Medulla oblongata (tissue), 1 donor: ENCODE results near the gene CFAP157.

Source experiments
- DNase-seq: peaks from one replicate; pipeline ENCODE4 v3.0.0-alpha.2; 2015; ENCODE audit errors: extremely low spot score

Gene CFAP157

DNA sequence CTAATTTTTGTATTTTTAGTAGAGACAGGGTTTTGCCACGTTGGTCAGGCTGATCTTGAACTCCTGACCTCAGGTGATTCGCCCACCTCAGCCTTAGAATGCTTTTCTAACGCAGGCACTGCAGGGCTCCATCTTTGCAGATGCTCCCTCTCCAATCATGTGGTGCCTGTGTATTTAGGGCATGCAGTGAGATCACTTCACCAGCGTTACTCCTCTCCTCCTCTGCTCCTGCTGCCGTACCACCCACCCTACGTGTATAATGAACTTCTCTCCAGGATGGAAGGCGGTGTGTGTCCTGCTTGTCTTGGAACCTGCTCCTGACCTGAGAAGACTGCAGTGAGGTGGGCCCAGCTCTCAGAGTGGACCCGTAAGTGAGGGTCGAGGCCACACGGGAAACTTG lies 13.6 kb upstream of the CFAP157 start:
- no peak for DNase-seq

DNA sequence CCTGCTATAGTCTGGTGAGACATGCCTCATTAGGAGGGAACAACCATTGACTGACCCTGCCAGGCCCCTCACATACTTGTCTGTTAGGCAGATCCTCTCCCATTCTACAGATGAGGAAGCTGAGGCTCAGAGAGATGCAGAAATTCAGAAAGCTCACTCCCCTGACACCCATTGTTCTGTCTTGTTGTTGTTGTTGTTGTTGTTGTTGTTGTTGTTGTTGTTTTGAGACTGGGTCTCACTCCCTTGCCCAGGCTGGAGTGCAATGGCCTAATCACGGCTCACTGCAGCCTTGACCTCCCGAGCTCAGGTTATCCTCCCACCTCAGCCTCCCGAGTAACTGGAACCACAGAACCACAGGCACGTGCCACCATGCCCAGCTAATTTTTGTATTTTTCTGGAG lies 13.1 kb upstream of the CFAP157 start:
- DNase-seq, result no peak

DNA sequence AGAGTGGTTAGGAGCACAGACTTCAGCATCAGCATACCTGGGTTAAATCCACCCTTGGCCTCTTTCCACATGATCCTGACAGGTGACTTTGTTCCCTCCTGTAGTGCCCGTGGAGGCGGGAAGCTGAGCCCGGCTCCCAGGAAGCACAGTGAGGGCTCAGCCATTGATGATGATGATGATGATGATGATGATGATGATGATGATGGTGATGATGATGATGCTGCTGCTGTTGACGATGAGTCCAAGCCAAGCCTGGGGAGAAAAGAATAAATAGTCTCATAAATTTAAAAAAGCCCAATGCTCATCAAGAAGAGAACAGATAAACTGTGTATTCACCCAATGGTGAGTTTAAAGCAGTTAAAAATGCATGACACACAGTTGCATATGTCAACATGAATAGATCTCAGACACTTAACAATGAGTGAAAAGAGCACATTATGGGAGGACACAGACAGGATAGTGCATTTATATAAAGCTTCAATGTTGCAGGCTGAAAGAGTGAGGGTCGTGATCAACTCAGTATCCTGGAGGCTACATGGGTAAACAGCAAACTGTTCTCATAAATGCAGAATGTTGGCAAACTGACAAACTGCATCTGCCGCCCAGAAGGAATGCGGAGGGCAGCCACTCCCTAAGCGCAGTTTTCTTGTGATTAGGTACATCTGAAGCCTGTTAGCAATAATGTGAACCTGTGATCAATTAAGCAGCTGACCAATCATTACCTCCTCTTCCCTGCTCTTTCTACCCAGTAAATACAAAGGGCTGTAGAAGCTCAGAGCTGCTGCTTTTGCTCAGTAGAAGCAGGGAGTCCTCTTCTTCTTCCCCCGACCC lies 11.7 kb upstream of the CFAP157 start:
- DNase-seq, result no peak

DNA sequence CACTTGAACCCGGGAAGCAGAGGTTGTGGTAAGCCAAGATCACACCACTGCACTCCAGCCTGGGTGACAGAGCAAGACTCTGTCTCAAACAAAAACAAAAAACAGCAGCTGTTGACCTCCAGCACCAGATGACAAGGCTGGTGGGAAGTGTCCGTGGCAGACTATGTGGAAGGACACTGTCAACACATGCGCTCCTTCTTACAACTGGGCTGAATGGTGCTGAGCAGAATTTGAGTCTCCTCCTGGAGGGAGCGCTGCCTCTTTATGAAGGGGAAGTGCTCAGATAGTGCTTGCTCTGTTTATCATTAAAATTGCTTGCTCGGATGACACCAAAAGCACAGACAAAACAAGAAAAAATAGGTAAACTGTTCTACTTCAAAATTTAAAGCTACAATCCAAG lies 9.2 kb upstream of the CFAP157 start:
- no peak for DNase-seq

DNA sequence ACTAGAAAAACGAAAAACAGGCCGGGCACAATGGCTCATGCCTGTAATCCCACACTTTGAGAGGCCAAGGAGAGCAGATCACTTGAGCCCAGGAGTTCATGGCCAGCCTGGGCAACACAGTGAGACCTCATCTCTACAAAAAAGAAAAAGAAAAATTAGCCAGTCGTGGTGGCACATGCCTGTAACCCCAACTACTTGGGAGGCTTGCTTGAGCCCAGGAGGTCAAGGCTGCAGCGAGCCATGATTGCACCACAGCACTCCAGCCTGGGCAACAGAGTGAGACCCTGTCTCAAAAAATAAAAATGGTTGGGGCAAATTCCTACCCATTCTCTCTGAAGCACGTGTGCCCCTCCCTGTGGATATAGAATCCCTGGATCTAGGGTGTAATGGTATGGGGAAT lies 8.4 kb upstream of the CFAP157 start:
- DNase-seq, result no peak

DNA sequence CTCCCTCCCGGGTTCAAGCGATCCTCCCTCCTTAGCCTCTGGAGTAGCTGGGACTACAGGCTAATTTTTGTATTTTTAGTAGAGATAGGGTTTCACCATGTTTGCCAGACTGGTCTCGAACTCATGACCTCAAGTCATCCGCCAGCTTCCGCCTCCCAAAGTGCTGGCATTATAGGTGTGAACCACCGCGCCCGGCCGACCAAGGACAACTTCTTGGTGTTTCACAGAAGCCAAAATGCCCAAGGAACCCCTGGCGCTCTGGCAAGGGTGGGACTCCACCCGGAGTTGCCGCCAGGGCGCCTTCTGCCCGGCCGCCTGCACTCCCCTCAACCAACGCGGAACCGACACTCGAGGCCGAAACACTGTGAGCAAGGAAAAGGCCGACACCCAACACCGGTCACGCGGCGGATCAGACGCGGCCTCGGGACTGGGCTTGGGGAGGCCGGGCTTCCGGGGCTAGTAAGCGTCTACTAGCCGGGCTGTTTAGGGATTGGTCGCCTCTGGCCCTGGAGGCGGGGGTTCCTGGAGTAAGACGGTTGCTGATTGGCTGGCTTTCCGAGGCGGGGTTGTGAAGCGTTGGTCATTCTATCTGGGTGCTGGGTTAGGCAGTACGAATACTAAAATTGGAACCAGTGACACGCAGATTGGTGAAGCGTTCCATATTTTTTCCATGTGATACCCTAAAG lies 7.7 kb upstream of the CFAP157 start:
- DNase-seq, result peak; percentile 99

DNA sequence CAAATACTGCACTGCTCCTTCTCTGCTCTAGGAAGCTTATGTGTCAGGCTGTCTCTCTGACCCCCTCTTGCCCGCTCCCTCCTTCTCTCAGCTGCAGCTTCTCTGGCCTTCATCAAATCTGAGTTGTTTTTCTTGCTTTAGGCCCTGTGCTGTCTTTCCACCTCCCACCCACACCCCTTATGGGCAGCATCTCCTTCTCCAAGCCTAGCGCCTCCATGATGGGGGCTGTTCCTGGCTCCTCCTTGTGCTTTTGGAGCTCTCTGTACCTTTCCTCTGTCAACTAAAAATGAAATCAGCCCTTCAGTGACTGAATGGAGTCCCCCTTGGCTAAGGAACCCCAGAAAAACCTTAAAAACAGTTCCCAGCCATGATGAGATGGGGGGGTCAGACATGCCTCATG lies 6.6 kb upstream of the CFAP157 start:
- no peak for DNase-seq

DNA sequence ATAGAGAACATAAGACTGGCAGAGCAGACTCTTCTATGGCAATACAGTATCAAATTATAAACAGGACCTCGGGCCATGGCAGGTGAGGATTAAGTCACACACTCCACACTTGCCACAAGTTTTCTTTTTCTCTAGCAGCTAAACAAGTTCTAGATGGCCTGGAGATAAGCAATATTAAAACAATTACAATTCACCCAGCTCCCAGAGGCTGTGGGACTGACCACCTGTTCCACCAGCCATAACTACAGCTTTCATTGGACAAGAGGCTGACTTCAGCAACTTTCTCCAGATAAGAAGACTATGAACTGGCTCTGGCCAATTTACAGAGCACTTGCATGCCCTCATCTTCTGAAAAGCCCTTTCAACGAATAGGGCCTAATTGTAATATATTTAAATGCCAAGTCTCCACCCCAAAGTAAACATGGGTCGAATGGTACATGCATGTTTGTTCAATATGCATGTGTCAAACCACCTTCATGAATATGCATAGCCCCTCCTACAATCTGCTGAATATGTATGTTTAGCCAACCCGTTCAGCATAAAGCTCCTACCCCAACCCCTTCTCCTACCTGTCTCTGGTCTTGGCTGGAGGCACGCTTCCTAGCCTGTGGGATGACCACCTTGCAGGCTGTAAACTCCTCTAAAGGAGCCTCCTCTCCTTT lies 6.1 kb upstream of the CFAP157 start:
- no peak for DNase-seq

DNA sequence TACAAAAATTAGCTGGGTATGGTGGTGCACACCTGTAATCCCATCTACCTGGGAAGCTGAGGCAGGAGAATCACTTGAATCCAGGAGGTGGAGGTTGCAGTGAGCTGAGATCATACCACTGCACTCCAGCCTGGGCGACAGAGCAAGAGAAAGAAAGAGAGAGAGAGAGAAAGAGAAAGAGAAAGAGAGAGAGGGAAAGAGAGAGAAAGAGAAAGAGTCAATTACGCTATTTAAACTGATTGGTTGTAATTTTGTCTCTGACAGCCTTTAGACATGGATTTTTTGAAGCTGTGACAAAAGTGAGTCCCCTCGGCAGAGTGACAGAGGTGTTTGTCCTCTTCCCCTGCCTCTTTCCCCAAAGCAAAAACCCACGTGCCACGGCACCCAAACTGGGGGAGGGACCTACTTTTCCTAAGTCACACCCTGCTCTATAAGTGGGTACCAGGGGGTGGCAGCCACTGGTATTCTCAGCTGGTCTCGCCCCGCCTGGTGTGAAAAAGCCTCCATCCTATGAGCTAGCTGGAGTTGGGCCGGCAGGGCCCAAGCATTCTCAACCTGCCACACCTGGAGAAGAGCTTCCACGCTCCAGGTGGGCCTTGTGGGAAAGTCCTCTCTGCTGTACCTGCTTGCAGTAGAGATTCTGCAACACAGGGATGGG lies 3.4 kb upstream of the CFAP157 start:
- no peak for DNase-seq

DNA sequence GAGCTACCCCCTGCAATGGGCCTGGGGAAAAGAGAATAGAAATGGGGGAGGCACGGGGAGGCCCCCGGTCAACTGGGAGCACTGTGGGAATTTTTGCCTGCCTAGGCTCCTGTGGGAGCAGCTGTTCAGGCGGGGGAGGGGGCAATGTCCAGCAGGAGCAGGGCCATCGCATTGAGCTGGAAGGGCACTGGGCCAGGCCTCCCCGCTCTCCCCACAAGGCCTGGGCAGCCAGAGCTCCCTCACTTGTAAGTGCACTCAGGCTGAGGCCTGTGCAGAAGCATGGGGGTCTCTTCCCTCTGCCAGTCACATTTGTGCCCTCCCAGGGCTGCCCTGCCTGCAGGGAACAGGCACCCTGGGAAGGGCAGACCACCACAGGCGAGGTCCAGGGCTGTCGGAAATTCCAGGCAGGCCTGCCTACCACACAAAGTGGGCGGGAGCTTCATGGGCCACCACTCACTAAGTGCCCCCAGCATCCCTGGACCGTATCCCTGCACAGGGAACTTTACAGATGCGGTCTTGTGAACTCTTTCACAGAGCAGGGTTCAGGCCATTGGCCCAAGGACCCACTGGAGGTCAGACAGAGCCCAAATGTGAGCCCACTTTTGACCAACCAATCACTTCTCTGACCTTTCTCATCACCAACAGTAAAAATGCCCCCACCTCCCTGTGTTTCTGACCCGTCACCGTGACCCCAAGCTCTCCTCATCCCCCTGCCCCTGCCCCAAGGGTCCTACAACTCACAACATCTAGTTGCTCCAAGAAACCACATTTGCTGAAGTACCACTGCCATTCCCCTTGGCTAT lies 1.0 kb upstream of the CFAP157 start:
- DNase-seq, result no peak

DNA sequence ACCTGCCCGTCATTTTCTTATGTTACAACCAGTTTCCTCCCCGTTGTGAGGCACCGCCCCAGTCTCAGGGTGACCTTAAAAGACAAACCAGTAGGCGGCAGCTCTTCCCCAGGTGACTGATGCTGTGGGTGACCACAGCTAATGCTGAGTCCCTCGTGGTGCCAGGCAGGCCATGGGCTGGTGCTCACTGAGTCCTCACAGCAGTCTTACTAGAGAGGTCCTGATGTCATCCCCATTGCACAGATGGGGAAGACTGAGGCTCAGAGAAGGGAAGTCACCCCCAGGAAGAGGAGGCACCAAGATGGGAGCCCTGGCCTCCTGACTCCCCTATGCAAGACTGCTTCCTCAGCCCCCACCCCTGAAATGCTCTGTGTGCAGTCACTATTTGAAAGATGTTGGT lies 978 bp downstream of the CFAP157 start:
- DNase-seq, result no peak

DNA sequence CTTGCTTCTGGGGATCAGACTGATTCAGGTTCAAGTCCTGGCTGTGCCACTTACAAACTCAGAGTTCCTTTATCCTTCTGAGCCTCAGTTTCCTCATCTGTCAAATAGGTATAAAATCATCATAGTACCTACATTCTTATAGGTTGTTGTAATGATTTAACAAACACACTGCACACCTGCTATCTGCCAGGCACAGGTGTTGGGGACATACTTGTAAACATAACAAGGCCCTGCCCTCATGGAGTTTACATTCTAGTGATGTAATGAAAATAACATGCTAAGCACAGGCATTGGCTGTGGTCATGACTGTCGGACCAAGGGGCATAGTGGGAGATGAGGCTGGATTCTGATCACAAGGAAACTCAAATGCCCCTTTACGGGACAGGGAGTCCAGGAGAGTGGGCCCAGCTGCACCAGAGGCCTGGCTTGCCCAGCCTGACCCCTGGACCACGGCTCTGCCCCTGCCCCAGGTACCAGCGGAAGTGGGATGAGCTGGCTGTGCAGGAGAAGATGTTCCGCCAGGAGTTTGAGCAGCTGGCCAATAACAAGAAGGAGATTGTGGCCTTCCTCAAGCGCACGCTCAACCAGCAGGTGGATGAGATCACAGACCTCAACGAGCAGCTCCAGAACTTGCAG lies 2.3 kb downstream of the CFAP157 start:
- no peak for DNase-seq

DNA sequence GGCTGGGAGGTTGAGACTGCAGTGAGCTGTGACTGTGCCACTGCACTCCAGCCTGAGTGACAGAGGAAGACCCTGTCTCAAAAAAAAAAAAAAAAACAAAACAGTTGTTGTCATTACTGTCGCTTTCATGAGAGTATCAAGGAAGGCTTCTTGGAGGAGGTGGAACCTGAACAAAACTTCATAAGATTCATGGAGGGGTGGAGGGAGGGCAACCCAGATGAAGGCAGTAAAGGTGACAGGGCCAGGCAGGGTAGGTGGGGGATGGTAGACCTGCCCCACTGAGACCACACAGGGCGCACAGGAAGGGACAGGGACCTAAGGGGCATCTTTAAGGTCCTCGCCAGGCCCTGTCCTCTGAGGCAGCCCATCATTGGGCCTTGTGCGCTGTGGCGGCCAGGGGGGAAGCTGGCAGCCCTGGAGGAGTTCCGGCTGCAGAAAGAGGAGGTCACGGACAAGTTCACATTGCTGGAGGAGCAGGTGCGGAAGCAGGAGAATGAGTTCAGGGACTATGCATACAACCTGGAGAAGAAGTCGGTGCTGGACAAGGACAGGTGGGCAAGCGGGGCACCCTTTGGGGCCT lies 3.5 kb downstream of the CFAP157 start:
- DNase-seq, result no peak

DNA sequence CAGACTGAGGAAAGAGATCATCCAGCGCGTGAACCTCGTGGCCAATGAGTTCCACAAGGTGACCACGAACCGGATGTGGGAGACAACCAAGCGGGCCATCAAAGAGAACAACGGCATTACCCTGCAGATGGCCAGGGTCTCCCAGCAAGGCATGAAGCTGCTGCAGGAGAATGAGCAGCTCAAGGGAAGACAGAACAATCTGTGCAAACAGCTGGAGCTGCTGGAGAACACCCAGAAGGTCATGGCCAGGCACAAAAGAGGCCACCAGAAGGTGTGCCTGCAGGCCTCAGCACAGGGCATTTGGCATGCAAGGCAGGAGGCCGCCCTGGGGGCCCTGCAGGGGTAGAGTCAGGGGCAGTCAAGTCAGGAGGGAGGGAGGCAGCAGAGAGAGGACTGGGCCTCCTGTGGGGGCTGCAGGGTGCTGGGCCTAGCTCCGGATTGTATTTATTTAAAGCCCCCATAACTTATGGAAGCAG lies 4.5 kb downstream of the CFAP157 start:
- DNase-seq, result no peak

DNA sequence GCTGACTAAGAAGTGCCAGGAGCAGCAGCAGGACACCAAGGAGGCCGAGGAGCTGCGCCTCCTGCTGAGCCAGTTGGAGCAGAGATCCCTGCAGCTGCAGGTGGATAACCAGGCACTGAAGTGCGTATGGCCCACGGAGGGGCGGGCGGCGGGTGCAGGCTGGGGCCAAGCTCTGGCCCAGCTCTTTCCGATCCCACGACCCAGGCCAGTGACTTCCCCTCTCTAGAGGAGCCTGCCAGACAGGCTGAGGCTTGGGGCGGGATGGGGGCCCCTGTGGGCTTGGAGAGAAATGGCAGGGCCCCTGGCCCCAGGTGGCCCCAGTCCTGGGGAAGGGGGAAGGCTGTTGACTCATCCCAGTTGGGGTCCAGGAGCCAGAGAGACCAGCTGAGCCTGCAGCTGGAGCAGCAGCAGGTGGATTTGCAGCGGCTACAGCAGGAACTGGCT lies 5.1 kb downstream of the CFAP157 start:
- DNase-seq, result no peak

DNA sequence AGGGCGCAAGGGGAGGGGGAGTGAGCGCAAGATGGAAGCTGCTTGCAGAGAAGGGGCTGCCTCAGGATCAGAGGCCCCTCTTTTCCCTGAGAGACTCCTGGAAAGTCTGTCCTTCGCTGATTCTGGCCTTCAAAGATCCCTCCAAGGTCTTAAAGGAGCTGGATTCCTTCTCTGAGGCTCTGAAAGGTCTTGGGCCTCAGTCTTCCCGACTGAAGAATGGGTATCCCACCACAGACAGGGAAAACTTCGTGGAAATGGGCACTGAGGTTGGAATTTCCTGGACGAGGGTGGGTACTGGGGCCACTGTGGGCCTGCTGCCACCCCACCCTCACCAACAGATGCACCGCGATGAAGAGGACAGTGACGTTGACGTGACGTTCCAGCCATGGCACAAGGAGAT lies 5.6 kb downstream of the CFAP157 start:
- no peak for DNase-seq

DNA sequence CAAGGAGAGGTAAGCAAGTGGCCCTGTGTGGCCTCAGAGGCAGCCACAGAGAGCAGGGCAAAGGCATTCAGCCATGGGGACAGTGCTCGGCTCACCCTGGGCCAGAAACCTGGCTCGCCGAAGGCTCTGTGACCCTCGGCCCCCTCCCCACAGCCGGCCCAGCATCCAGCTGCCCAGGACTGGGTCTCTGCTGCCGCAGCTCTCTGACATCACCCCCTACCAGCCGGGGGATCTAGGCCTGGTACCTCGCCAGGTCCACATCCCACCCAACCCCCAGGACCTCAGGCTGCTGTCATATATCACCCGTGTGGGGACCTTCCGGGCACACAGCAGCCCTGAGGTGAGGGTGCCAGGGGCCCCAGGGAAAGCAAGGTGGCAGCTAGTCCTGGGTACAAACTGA lies 6.1 kb downstream of the CFAP157 start:
- DNase-seq, result no peak

DNA sequence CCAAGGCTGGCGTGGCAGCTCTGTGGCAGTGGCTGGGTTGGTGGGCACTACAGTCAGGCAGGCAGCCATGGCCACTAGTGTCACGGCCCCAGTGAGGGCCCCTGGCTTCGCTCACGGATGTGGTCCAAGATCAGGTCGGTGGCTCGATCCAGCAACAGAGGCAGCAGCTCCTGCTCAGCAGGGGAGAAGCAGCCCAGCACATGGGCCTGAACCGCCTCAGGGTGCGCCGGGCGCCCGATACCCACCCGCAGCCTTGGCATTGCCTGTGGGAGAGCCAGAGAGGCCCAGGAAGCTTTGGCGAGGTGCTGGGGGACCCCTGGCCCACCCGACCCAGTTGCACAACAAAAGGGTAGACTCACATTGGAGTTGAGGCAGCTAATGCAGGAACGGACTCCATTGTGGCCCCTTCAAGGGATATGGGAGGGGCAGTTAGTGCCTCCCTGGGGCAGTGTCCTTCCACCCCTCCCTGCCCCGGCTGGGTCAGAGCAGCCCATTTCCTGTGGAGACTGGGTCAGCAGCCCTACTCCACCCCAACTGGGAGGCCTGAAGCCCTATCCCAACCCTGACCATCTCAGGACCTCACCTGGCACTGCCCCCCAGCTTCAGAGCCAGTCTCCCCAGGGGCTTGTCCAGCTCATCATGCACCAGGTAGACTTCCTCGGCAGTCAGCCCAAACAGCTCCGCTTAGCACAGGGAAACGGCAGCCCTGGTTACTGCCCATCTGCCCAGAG lies 7.4 kb downstream of the CFAP157 start:
- DNase-seq, result no peak

DNA sequence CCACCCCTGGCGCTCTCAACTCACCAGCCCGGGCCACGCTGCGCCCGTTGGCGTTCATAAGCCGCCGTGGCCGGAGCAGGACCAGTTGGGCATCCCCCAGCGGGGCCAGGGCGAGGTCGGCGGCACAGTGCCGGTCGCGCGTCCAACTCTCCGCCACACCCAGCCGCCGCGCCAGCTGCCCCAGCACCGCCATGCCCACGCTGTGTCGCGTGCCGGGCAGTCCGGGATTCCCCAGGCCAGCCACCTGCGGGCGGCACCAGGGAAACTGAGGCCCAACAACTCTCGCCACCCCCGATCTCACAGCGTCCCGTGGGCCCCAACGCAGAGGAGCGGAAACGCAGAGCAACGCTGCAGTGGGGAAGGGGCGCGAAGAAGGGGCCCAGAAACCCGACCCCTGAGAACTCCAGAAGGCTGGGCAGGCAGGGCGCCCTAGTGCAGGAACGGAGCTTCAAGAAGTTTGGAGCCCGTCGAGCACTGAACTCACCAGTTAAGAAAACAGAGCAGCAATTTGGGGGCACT lies 8.2 kb downstream of the CFAP157 start:
- no peak for DNase-seq
